IPS-20b (cell line): ENCODE measurements around the gene TSGA10IP.

Source experiments
- H3K27ac ChIP-seq: one replicate; pipeline ENCODE4 v1.5.1; 2013; ENCODE audit warnings: low read length
- H3K27me3 ChIP-seq: 2 replicates; pipeline ENCODE4 v1.6.1; 2013; ENCODE audit warnings: mild to moderate bottlenecking, low read length, inconsistent platforms; ENCODE audit not compliant: insufficient read depth
- H3K36me3 ChIP-seq: 2 replicates; pipeline ENCODE4 v1.6.1; 2013; ENCODE audit warnings: low read depth, mild to moderate bottlenecking, inconsistent platforms, low read length, moderate library complexity; ENCODE audit not compliant: insufficient read depth
- H3K4me1 ChIP-seq: 2 replicates; pipeline ENCODE4 v1.6.1; 2013; ENCODE audit warnings: mild to moderate bottlenecking, control low read depth, inconsistent platforms, low read length, moderate library complexity; ENCODE audit not compliant: insufficient read depth
- H3K4me3 ChIP-seq: 2 replicates; pipeline ENCODE4 v1.5.1; 2013; ENCODE audit warnings: mild to moderate bottlenecking, low read length, inconsistent platforms
- H3K9ac ChIP-seq: 2 replicates; pipeline ENCODE4 v1.6.1; 2013; ENCODE audit warnings: low read depth, mild to moderate bottlenecking, inconsistent platforms, low read length, moderate library complexity
- H3K9me3 ChIP-seq: 2 replicates; pipeline ENCODE4 v1.6.1; 2013; ENCODE audit warnings: mild to moderate bottlenecking, low read depth, low read length, inconsistent platforms; ENCODE audit not compliant: insufficient read depth

TSGA10IP gene

DNA sequence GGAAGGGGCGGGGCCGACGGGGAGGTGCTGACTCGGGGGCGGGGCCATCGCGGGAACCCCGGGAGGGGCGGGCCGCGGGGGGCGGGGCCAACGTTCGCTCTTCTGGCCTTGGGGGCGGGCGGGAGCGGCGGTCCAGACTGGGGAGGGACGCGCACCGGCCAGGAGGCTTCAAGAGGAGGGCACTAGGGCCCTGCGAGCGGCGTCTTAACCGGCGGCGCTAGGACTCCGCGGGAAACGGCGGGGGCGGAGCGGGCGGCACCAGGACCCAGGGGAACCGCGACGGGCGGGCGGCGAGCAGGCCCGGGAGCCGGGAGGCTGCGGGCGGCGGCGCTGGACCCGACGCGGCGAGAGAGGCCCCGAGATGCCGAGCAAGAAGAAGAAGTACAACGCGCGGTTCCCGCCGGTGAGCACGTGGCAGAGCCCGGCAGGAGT is 26.1 kb upstream of the TSGA10IP start, which contains the start of gene DRAP1:
TSS of gene DRAP1 (plus strand) at position 286 of the 432 bp plus-strand sequence. CDS start at position 362, 76 bp downstream.
- H3K9ac ChIP-seq = peak within 1 kb of the TSS; percentile 94
- H3K27ac ChIP-seq = peak within 1 kb of the TSS; percentile 55
- H3K4me3 ChIP-seq = peak within 1 kb of the TSS; percentile 97
- H3K36me3 ChIP-seq = peaks cover 15% of the 10 kb centered on the region
- H3K4me1 ChIP-seq = peaks cover 6% of the 10 kb centered on the region; the same call in 1 of the 2 replicates
- H3K9me3 ChIP-seq = no peaks in the 10 kb centered on the region
- no peaks in the 10 kb centered on the region for H3K27me3 ChIP-seq

DNA sequence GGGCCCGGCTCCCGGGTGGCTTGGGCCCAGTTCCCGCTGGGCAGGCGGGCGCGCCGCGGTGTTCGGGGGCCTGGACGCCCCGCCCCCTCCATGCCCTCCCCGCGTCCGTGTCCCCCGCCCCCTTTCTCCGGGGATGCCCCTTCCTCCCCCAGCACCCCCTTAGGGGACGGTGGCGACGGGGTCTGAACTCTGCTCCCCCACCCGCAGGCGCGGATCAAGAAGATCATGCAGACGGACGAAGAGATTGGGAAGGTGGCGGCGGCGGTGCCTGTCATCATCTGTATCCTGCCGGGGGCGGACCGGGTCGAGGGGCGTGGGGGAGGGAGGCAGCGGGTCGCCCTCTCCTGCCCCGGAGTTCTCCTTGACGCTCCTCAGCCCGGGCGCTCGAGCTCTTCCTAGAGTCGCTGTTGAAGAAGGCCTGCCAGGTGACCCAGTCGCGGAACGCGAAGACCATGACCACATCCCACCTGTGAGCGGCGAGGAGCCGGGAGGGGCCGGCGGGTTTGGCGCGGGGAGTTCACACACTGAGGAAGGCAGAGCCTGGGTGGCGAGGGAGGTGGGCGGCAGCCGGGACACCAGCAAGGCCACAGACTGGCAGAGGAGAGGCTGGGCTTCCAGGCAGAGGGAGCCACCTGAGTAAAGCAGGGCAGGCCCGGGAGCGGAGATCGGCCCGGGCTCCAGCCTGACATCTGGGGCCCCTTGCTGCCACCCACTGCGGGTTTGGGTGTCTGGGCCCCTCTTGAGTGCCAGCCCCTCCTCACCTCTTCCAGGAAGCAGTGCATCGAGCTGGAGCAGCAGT is 25.5 kb upstream of the TSGA10IP start:
- Histone ChIP-seq H3K9ac (peak overlapping the region; percentile 71; the same call in 1 of the 2 replicates), H3K4me3 (peak overlapping the region; percentile 81), H3K9me3 (no peaks in the 10 kb centered on the region), H3K4me1 (peaks cover 6% of the 10 kb centered on the region; the same call in 1 of the 2 replicates), H3K36me3 (peaks cover 15% of the 10 kb centered on the region), H3K27ac (no peak overlapping the region), H3K27me3 (no peaks in the 10 kb centered on the region)

DNA sequence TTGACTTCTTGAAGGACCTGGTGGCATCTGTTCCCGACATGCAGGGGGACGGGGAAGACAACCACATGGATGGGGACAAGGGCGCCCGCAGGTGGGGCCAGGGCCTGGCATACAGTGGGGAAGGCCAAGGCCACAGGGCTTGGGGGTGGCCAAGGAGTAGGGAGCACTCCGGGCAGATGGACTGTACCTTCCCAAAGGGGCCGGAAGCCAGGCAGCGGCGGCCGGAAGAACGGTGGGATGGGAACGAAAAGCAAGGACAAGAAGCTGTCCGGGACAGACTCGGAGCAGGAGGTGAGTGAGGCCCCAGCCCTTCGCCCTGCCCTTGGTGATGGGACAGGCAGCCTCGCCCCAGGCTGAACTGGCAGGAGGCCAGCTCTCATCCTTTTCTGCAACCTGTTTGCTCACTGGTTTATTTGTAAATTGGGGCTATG is 24.9 kb upstream of the TSGA10IP start:
- H3K27me3 ChIP-seq = no peaks in the 10 kb centered on the region
- H3K4me1 ChIP-seq = peaks cover 2% of the 10 kb centered on the region; the same call in 1 of the 2 replicates
- H3K9me3 ChIP-seq = no peaks in the 10 kb centered on the region
- H3K9ac ChIP-seq = peak overlapping the region; percentile 71; the same call in 1 of the 2 replicates
- H3K4me3 ChIP-seq = peak overlapping the region; percentile 81
- H3K36me3 ChIP-seq = peaks cover 15% of the 10 kb centered on the region
- no peak overlapping the region for H3K27ac ChIP-seq

DNA sequence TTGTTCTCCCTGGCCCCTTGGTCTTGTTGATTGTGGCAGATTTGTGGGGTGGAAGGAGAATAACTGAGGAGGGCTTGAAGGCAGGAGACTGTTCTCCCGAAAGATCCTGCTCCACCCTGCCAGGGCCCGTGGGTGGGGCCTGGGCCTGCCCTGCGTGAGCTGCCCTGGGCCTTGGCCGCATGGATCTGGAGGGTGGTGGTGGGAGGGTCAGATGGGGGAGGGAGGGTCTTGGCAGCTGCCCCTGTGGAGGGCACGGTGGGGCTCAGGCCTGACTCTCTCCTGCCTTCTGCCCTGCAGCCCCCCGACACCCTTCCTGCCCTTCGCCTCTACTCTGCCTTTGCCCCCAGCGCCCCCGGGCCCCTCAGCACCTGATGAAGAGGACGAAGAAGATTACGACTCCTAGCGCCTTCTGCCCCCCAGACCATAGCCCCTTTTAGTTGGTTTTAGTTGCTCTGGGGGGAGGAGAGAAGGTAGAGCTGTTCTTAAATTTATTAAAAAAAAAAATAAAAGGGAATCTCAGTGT is 24.2 kb upstream of the TSGA10IP start:
- no peaks in the 10 kb centered on the region for H3K9me3 ChIP-seq
- H3K36me3 ChIP-seq = peaks cover 15% of the 10 kb centered on the region
- no peak overlapping the region for H3K27ac ChIP-seq
- H3K9ac ChIP-seq = no peak overlapping the region
- H3K4me3 ChIP-seq = no peak overlapping the region
- H3K4me1 ChIP-seq = no peaks in the 10 kb centered on the region
- no peaks in the 10 kb centered on the region for H3K27me3 ChIP-seq

DNA sequence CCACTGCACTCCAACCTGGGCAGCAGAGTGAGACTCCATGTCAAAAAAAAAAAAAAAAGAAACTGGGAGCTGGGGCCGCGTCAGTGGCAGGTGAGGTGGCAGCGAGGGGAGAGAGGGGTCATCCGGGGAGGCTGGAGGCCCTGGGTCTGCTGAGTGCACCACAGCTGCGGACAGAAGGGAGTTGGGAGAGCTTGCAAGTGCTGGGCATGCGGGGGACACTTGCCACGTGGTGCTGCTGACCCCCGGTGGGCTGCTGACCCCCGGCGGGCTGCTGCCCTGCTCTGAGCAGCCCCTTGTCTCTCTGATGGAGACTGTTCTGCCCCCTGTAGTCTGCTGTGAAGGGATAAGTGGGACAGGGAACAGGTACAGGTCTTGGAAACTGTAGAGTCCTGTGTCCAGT is 23.4 kb upstream of the TSGA10IP start:
- no peaks in the 10 kb centered on the region for H3K27me3 ChIP-seq
- H3K9ac ChIP-seq = no peak overlapping the region

DNA sequence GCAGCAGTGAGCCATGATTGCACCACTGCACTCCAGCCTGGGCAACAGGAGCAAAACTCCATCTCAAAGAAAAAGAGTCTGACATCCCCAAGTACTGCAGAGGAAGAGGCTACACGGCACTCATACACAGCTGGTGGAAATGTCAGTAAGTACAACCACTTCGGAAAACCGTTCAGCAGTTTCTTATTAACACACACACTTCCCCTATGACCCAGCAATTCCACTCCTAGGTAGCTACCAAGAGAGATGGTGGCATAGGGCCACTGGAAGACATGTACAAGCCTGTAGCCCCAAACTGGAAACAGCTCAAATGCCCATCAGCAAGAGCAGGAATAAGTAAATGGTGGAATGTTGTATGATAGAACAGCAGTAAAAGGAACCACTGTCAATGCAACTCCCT is 22.7 kb upstream of the TSGA10IP start:
- peaks cover 15% of the 10 kb centered on the region for H3K36me3 ChIP-seq
- peaks cover 1% of the 10 kb centered on the region; the same call in 1 of the 2 replicates for H3K4me1 ChIP-seq
- no peak overlapping the region for H3K9ac ChIP-seq
- no peaks in the 10 kb centered on the region for H3K9me3 ChIP-seq
- no peak overlapping the region for H3K27ac ChIP-seq
- no peaks in the 10 kb centered on the region for H3K27me3 ChIP-seq
- no peak overlapping the region for H3K4me3 ChIP-seq

More for the DNA sequence above, 23.4 kb upstream of the TSGA10IP start:
- Histone ChIP-seq H3K9me3 (no peaks in the 10 kb centered on the region), H3K36me3 (peaks cover 15% of the 10 kb centered on the region), H3K27ac (no peak overlapping the region), H3K4me1 (no peaks in the 10 kb centered on the region), H3K4me3 (no peak overlapping the region)

DNA sequence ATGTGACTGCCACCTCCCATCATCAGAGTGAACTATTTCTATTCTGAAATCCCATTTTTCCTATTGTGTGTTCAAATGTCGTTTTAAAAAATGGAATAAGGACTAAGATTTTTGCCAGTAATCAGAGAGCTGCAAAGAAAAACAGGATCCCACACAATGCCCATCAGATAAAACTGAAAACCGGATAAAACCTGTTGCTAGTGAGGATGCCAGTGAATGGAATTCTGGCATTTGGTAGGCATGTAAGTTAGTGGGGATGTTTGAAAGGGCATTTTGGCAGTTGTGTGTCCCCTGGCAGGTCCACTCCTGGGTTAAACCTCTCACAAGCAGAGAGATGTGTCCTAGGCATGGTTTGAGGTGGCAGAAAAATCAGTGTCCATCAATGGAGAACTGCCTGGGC is 19.9 kb upstream of the TSGA10IP start:
- no peaks in the 10 kb centered on the region for H3K27me3 ChIP-seq
- peaks cover 8% of the 10 kb centered on the region for H3K4me1 ChIP-seq
- H3K36me3 ChIP-seq = peaks cover 15% of the 10 kb centered on the region
- no peak overlapping the region for H3K4me3 ChIP-seq
- H3K27ac ChIP-seq = no peak overlapping the region
- H3K9ac ChIP-seq = no peak overlapping the region
- no peaks in the 10 kb centered on the region for H3K9me3 ChIP-seq

DNA sequence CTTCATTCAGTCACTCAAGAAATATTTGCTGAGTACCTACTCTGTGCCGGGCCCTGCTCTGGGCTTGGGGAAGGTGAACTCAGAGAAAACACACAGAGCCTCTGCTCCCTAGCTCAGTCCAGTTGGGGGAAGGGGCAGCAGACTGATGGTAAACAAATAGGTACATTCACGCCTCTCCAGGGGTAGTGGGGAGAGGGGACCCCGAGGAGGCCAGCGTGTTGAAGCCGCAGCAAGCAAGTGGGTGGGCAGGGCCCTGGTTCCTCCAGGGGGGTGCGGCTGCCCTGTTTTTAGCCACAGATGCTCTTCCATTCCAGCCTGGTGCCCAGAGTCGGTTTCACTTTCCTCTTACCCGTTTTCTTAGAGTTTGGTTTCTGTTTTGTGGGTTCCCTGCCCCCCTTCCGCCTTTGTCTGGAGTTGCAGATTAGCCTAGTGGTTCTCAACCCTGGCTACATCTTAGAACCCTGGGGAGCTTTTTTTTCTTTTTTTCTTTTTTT is 17.3 kb upstream of the TSGA10IP start:
- Histone ChIP-seq H3K4me3 (no peak overlapping the region), H3K9ac (peak overlapping the region; percentile 45; the same call in 1 of the 2 replicates), H3K4me1 (peaks cover 8% of the 10 kb centered on the region)

DNA sequence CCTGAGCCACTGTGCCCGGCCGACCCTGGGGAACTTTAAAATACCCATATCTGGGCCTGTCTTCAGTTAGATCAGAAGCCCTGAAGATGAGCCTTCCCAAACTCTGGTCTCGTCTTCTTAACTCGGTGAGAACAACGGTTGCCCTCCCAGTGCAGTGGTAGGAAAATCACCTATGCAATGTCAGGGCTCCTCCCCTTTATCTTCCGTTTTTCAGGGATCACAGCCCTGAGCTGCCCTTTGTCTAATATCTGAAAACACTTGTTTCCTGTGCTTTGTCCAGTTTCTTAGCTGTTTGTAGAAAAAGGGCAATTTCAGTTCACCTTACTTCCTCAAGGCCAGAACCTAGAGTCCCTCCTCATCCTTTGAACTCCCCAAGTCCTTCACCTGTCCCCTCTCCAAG is 16.6 kb upstream of the TSGA10IP start:
- H3K9ac ChIP-seq = no peak overlapping the region
- no peak overlapping the region for H3K4me3 ChIP-seq
- no peak overlapping the region for H3K27ac ChIP-seq
- no peaks in the 10 kb centered on the region for H3K36me3 ChIP-seq
- H3K27me3 ChIP-seq = no peaks in the 10 kb centered on the region
- no peaks in the 10 kb centered on the region for H3K9me3 ChIP-seq
- peaks cover 8% of the 10 kb centered on the region for H3K4me1 ChIP-seq

More for the DNA sequence above, 17.3 kb upstream of the TSGA10IP start:
- Histone ChIP-seq H3K9me3 (no peaks in the 10 kb centered on the region), H3K27me3 (no peaks in the 10 kb centered on the region), H3K27ac (no peak overlapping the region), H3K36me3 (peaks cover 4% of the 10 kb centered on the region; the same call in 1 of the 2 replicates)

DNA sequence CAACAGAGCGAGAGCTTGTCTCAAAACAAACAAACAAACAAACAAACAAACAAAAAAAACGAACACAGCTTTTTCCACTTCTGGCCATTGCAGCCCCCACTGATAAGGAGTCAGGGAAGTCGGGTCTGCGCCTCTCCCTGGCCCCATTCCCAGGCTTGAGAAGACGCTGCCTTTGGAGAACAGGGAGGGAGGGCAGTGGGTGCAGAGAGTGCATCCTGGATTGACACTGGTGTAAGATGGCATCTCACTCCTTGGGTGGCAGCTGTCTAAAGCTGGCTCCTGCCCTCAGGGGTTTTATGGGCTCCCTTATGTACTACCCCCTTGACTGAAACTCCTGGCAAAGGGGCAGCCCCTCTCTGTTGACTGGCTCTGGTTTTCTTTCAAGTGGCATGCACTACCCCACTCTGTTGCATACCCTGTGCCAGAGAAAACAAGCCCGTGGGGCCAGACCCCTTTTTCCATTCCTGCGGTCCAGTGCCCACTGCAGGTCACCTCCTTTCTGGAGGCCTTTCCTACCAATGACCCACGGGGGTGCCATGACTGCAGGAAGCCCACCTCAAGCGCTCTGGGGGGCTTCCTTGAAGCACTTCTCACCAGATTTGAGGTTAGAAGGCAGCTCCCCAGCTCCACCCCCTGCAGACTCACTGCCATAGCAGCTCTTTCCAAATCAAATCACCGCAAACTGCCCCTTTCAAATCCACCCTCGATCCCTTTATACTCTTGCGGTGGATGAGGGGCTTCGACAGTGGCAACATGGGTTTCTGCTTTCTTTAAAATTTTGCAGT is 13.3 kb upstream of the TSGA10IP start:
- H3K4me3 ChIP-seq = no peak overlapping the region
- no peaks in the 10 kb centered on the region for H3K36me3 ChIP-seq
- H3K9ac ChIP-seq = no peak overlapping the region
- H3K9me3 ChIP-seq = no peaks in the 10 kb centered on the region
- peaks cover 8% of the 10 kb centered on the region for H3K4me1 ChIP-seq
- no peaks in the 10 kb centered on the region for H3K27me3 ChIP-seq
- H3K27ac ChIP-seq = no peak overlapping the region

DNA sequence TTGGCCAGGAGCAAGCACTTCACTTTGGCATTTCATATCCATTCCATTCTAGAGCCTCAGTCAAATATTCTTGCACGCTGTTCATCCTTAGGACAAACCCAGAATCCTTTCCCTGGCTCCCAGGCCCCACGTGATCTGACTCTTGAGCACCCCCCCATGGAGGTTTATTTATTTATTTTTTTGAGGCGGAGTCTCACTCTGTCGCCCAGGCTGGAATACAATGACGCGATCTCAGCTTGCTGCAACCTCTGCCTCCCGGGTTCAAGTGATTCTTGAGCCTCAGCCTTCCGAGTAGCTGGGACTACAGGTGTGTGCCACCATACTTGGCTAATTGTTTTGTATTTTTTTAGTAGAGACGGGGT is 12.7 kb upstream of the TSGA10IP start:
- Histone ChIP-seq H3K4me3 (no peak overlapping the region), H3K9ac (no peak overlapping the region)

More for the DNA sequence above, 12.7 kb upstream of the TSGA10IP start:
- Histone ChIP-seq H3K4me1 (peaks cover 7% of the 10 kb centered on the region), H3K36me3 (no peaks in the 10 kb centered on the region), H3K27ac (no peak overlapping the region), H3K27me3 (0 out of 2 replicates have a peak, but pooled peaks cover 2% of the 10 kb centered on the region), H3K9me3 (no peaks in the 10 kb centered on the region)
